K562 (cell line): ENCODE data around the gene PDZRN3. TPM values are rescaled to one million over a fixed set of nuclear protein-coding genes. Genes with fewer than 3 reads are reported as not detected.

Experiments used
- ATAC-seq: fragments of 200-7000 bp; cut with Tn5 transposase; 3 replicates; pipeline ENCODE4 v1.9.1; 2020; ENCODE audit warnings: moderate library complexity
- BruUV-seq: library from RNA; stranded (reverse); fragments of 400-500 nt; replicated peaks from 2 replicates; lab custom pipeline; 2021; lab: Mats Ljungman, UMichigan
- CTCF ChIA-PET: fragments of 300-600 bp; formaldehyde crosslinking; extraction: SDS; loops from one replicate; lab custom pipeline; 2021; ENCODE audit warnings: low intra/inter-chr PET ratio; lab: Yijun Ruan, JAX
- POLR2A ChIA-PET: fragments of 300-600, 350-650 bp; sonication (Branson Sonifier 250); formaldehyde crosslinking; extraction: SDS; loops from one replicate; lab custom pipeline; 2021; ENCODE audit warnings: antibody characterized with exemption, inconsistent platforms; lab: Yijun Ruan, JAX
- DNase-seq, 4 experiments: peaks; one replicate each; pipeline versions ENCODE4 v3.0.0 to v3.0.0-alpha.2; 2011 to 2018; ENCODE audit warnings: low spot score in 3 of 4, mixed read lengths in 3 of 4; ENCODE audit errors: extremely low read depth in 1 of 4
- FAIRE-seq: peaks from 2 replicates; lab custom pipeline; 2011; peaks lifted over from hg19 to GRCh38; lab: Jason Lieb, UNC
- H2AFZ ChIP-seq: 2 replicates; pipeline ENCODE4 v1.6.0; 2011; ENCODE audit warnings: low read depth, low read length, control low read depth, inconsistent platforms
- H3K27ac ChIP-seq: fragments of 200-600 bp; 3 replicates; pipeline ENCODE4 v1.8.0; 2011; ENCODE audit warnings: low read depth, mild to moderate bottlenecking, control low read depth, inconsistent platforms, low read length, moderate library complexity, mixed read lengths; ENCODE audit errors: extremely low read depth
- H3K27me3 ChIP-seq, 2 experiments: fragments of 300-600 bp in 1 of 2; 2 replicates in 1 of 2; 3 replicates in 1 of 2; pipeline versions ENCODE4 v1.6.0 to v1.8.0; 2011; ENCODE audit warnings: inconsistent platforms in 2 of 2, low read length in 2 of 2, mild to moderate bottlenecking in 1 of 2, mixed read lengths in 1 of 2, moderate library complexity in 1 of 2; ENCODE audit not compliant: control insufficient read depth in 2 of 2, insufficient read depth in 2 of 2
- H3K36me3 ChIP-seq: fragments of 300-600 bp; 3 replicates; pipeline ENCODE4 v1.8.0; 2011; ENCODE audit warnings: mild to moderate bottlenecking, low read length, inconsistent platforms; ENCODE audit not compliant: control insufficient read depth, insufficient read depth
- H3K4me1 ChIP-seq, 2 experiments: fragments of 200-600 bp in 1 of 2; replicated peaks in 1 of 2; 2 replicates in 1 of 2; 3 replicates in 1 of 2; pipeline versions ENCODE4 v1.5.1 to v1.8.0; 2011; ENCODE audit warnings: inconsistent platforms in 2 of 2, low read length in 2 of 2, mild to moderate bottlenecking in 1 of 2, mixed read lengths in 1 of 2, moderate library complexity in 1 of 2; ENCODE audit not compliant: control insufficient read depth in 2 of 2, insufficient read depth in 2 of 2
- H3K4me2 ChIP-seq: 2 replicates; pipeline ENCODE4 v1.6.1; 2011; ENCODE audit warnings: low read length, control low read depth, inconsistent platforms, mixed read lengths; ENCODE audit not compliant: insufficient read depth
- H3K4me3 ChIP-seq: fragments of 200-600 bp; sonication (generic), shearing (Covaris generic); 2 replicates; pipeline ENCODE4 v1.5.1; 2016; ENCODE audit warnings: control low read depth, inconsistent platforms
- H3K79me2 ChIP-seq: fragments of 200-600 bp; 3 replicates; pipeline ENCODE4 v1.8.0; 2011; ENCODE audit warnings: low read length, inconsistent platforms; ENCODE audit not compliant: control insufficient read depth, insufficient read depth
- H3K9ac ChIP-seq, 2 experiments: 2 replicates each; pipeline versions ENCODE4 v1.6.0 to v1.6.1; 2011; ENCODE audit warnings: low read depth in 2 of 2, low read length in 2 of 2, control low read depth in 1 of 2, inconsistent platforms in 1 of 2, mild to moderate bottlenecking in 1 of 2, mixed read lengths in 1 of 2; ENCODE audit not compliant: insufficient read depth in 1 of 2
- H3K9me1 ChIP-seq: one replicate; pipeline ENCODE4 v1.6.0; 2011; ENCODE audit warnings: inconsistent platforms, mild to moderate bottlenecking, low read length, moderate library complexity; ENCODE audit not compliant: control insufficient read depth, insufficient read depth
- H3K9me3 ChIP-seq: replicated peaks from 2 replicates; pipeline ENCODE4 v1.5.1; 2011; ENCODE audit warnings: low read depth, low read length, inconsistent platforms; ENCODE audit not compliant: control insufficient read depth, insufficient read depth
- H4K20me1 ChIP-seq: replicated peaks from 2 replicates; pipeline ENCODE4 v1.6.1; 2011; ENCODE audit warnings: low read length, inconsistent platforms, mixed read lengths; ENCODE audit not compliant: control insufficient read depth, insufficient read depth
- DEAF1 ChIP-seq: fragments of 450-650 bp; formaldehyde crosslinking; IDR thresholded peaks from 2 replicates; pipeline ENCODE4 v1.4.0; 2020; ENCODE audit warnings: mild to moderate bottlenecking, moderate library complexity
- in situ Hi-C: fragments of 300-500 bp; cut with MboI; formaldehyde crosslinking; loops from 4 replicates; pipeline ENCODE4 v1.15.0; 2018; ENCODE audit warnings: inconsistent platforms, mixed read lengths
- intact Hi-C: fragments of 100-400 bp; cut with micrococcal nuclease; formaldehyde crosslinking; loops from 2 replicates; pipeline ENCODE4 v1.14.2; 2022
- polyA plus RNA-seq, 8 experiments: library from polyadenylated mRNA; depleted of rRNA in 4 of 8; stranded (reverse) in 5 of 8; unstranded in 3 of 8; fragments of >200 nt; fragmentation: Nextera tagmentation in 2 of 8; fragmentation: Illumina TruSeq in 1 of 8; extraction: Ambion mirVana in 2 of 8; extraction: Trizol in 1 of 8; gene quantifications; 2 replicates each; pipeline versions ENCODE4 v1.2.1 to v1.2.3, GENCODE V29; 2011 to 2014; ENCODE audit warnings: inconsistent platforms in 1 of 8, missing spikeins in 1 of 8
- total RNA-seq, 7 experiments: library from RNA; depleted of rRNA in 6 of 7; stranded (reverse); fragments of >200 nt in 6 of 7; fragmentation: Illumina TruSeq in 2 of 7; extraction: Trizol in 2 of 7; gene quantifications; 2 replicates each; pipeline versions ENCODE4 v1.2.1 to v1.2.3, GENCODE V29; 2011 to 2021; ENCODE audit warnings: low replicate concordance in 1 of 7
- TF ChIP-seq, protein P1 (sequence below): fragments of 200-600 bp; sonication (generic); IDR thresholded peaks from one replicate; pipeline ENCODE4 v1.6.1; 2012; ENCODE audit warnings: mild to moderate bottlenecking, low read depth, low read length, inconsistent platforms

PDZRN3 gene
- total and polyA plus RNA-seq, 9 of the 15 experiments (the other 6 are each of a cell fraction or from before 2014, with no cell fraction given) = 0.16 TPM; not detected in 8

- no peaks in the 10 kb centered on the region for H4K20me1 ChIP-seq
- H3K27ac ChIP-seq = no peak overlapping the region
- no peaks in the 10 kb centered on the region for H3K9me1 ChIP-seq
- DNase-seq (no peak), ATAC-seq (no peak), FAIRE-seq (no peak)
- no peak overlapping the region for H3K9ac ChIP-seq
- CTCF ChIA-PET = no interaction called here
- BruUV-seq = no TSS peak
- H3K4me1 ChIP-seq = no peaks in the 10 kb centered on the region
- H3K9me3 ChIP-seq = no peaks in the 10 kb centered on the region
- no peaks in the 10 kb centered on the region for H3K79me2 ChIP-seq
- POLR2A ChIA-PET = no interaction called here
- TF ChIP-seq, protein P1, sequence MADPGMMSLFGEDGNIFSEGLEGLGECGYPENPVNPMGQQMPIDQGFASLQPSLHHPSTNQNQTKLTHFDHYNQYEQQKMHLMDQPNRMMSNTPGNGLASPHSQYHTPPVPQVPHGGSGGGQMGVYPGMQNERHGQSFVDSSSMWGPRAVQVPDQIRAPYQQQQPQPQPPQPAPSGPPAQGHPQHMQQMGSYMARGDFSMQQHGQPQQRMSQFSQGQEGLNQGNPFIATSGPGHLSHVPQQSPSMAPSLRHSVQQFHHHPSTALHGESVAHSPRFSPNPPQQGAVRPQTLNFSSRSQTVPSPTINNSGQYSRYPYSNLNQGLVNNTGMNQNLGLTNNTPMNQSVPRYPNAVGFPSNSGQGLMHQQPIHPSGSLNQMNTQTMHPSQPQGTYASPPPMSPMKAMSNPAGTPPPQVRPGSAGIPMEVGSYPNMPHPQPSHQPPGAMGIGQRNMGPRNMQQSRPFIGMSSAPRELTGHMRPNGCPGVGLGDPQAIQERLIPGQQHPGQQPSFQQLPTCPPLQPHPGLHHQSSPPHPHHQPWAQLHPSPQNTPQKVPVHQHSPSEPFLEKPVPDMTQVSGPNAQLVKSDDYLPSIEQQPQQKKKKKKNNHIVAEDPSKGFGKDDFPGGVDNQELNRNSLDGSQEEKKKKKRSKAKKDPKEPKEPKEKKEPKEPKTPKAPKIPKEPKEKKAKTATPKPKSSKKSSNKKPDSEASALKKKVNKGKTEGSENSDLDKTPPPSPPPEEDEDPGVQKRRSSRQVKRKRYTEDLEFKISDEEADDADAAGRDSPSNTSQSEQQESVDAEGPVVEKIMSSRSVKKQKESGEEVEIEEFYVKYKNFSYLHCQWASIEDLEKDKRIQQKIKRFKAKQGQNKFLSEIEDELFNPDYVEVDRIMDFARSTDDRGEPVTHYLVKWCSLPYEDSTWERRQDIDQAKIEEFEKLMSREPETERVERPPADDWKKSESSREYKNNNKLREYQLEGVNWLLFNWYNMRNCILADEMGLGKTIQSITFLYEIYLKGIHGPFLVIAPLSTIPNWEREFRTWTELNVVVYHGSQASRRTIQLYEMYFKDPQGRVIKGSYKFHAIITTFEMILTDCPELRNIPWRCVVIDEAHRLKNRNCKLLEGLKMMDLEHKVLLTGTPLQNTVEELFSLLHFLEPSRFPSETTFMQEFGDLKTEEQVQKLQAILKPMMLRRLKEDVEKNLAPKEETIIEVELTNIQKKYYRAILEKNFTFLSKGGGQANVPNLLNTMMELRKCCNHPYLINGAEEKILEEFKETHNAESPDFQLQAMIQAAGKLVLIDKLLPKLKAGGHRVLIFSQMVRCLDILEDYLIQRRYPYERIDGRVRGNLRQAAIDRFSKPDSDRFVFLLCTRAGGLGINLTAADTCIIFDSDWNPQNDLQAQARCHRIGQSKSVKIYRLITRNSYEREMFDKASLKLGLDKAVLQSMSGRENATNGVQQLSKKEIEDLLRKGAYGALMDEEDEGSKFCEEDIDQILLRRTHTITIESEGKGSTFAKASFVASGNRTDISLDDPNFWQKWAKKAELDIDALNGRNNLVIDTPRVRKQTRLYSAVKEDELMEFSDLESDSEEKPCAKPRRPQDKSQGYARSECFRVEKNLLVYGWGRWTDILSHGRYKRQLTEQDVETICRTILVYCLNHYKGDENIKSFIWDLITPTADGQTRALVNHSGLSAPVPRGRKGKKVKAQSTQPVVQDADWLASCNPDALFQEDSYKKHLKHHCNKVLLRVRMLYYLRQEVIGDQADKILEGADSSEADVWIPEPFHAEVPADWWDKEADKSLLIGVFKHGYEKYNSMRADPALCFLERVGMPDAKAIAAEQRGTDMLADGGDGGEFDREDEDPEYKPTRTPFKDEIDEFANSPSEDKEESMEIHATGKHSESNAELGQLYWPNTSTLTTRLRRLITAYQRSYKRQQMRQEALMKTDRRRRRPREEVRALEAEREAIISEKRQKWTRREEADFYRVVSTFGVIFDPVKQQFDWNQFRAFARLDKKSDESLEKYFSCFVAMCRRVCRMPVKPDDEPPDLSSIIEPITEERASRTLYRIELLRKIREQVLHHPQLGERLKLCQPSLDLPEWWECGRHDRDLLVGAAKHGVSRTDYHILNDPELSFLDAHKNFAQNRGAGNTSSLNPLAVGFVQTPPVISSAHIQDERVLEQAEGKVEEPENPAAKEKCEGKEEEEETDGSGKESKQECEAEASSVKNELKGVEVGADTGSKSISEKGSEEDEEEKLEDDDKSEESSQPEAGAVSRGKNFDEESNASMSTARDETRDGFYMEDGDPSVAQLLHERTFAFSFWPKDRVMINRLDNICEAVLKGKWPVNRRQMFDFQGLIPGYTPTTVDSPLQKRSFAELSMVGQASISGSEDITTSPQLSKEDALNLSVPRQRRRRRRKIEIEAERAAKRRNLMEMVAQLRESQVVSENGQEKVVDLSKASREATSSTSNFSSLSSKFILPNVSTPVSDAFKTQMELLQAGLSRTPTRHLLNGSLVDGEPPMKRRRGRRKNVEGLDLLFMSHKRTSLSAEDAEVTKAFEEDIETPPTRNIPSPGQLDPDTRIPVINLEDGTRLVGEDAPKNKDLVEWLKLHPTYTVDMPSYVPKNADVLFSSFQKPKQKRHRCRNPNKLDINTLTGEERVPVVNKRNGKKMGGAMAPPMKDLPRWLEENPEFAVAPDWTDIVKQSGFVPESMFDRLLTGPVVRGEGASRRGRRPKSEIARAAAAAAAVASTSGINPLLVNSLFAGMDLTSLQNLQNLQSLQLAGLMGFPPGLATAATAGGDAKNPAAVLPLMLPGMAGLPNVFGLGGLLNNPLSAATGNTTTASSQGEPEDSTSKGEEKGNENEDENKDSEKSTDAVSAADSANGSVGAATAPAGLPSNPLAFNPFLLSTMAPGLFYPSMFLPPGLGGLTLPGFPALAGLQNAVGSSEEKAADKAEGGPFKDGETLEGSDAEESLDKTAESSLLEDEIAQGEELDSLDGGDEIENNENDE = no peak
- no peak for TF ChIP-seq DEAF1
- in situ Hi-C loops = no loop called here
- H2AFZ ChIP-seq = no peak overlapping the region
- no peak overlapping the region for H3K4me3 ChIP-seq
- intact Hi-C loops = no loop called here
- no peak overlapping the region for H3K4me2 ChIP-seq
- no peaks in the 10 kb centered on the region for H3K27me3 ChIP-seq
- no peaks in the 10 kb centered on the region for H3K36me3 ChIP-seq
These were observed 39.9 kb downstream of the PDZRN3 start for GRCh38 chr3:73584873-73585272.
